Heart left ventricle (tissue), 13 donors: ENCODE results near the gene PARD3B.

Experiments used
- CTCF ChIP-seq, 12 donors: fragments of 200-600 bp; sonication (generic) in 4 of 12; IDR thresholded peaks; one replicate each; pipeline versions ENCODE4 v1.5.0 to v1.8.0; 2018 to 2022; ENCODE audit warnings: antibody characterized with exemption in 12 of 12, mild to moderate bottlenecking in 5 of 12
- POLR2A ChIP-seq, 2 donors: fragments of 450-650 bp; IDR thresholded peaks; one replicate each; pipeline ENCODE4 v1.6.1; 2017; ENCODE audit warnings: antibody characterized with exemption in 2 of 2, mild to moderate bottlenecking in 2 of 2, moderate library complexity in 2 of 2
- donor health status: ischemic (EF 13 %, LVEDD 7.1; RV severe dilation, severe dysfunction).
- donor health status: DM: no; HTN: yes; CAD: no.
- donor health status: DM: no; HTN: no; CAD: no.
- donor health status: ischemic (EF 25% LVEDD 6.9; RV normal size, moderate dysfunction).
- donor health status: ischemic (EF 25% LVEDD 5.7; RV mildly dilated, moderate dysfunction).
- donor health status: ischemic (EF 35%, LVEDD 5.7; RV mildly dilated, moderate dysfunction).
- donor health status: nonischemic (EF 11% LVEDD 7.7; RV severe dilation, severe dysfunction).
- donor health status: DM: yes; HTN: yes; CAD: no.
- donor health status: PGD.
- donor health status: ischemic (EF 29% LVEDD 5.4; RV normal size, mild dysfunction).
- donor health status: nonischemic (EF 23%, LVEDD 6.1; RV moderate dilation, normal function).

GRCh38 chr2:205171261-205171940 is 626.1 kb downstream of the PARD3B start:
- no peak for TF ChIP-seq CTCF (IDR thresholded peaks at IDR 0.05)
- no peak for TF ChIP-seq POLR2A (IDR thresholded peaks at IDR 0.05)
